Activated naive CD4-positive, alpha-beta T cell treated with anti-CD3 and anti-CD28 coated beads, Interleukin-2, amount 50 U/mL, for 72 hours (primary cell): ENCODE results near the gene CAMTA2. TPM values are rescaled to one million over a fixed set of nuclear protein-coding genes. Genes with fewer than 3 reads are reported as not detected.

Experiments
- ATAC-seq, 2 donors: fragments of 150-1000 bp; cut with Tn5 transposase; 2 replicates each; pipeline ENCODE4 v1.10.0; 2021; ENCODE audit warnings: mild to moderate bottlenecking in 2 of 2, moderate library complexity in 2 of 2
- DNase-seq, 2 donors: peaks; one replicate each; pipeline ENCODE4 v3.0.0; 2021 to 2022; ENCODE audit warnings: low spot score in 2 of 2
- H3K27ac Mint-ChIP-seq, 2 donors: one replicate each; pipeline ENCODE4 v1.8.0; 2022; ENCODE audit warnings: mild to moderate bottlenecking in 2 of 2, mixed read lengths in 2 of 2
- H3K36me3 Mint-ChIP-seq, 2 donors: one replicate each; pipeline ENCODE4 v1.8.0; 2022; ENCODE audit warnings: mixed read lengths in 2 of 2
- H3K9me3 Mint-ChIP-seq, 2 donors: one replicate each; pipeline ENCODE4 v1.8.0; 2022; ENCODE audit warnings: mixed read lengths in 2 of 2
- total RNA-seq, 2 donors: library from RNA; stranded (reverse); gene quantifications; one replicate each; pipeline ENCODE4 v1.2.3, GENCODE V29; 2022

CAMTA2 gene
- total RNA-seq, 2 donors from 2014 or later, result 66.2 to 82.3 TPM

GRCh38 chr17:4960279-4960922 lies 27.1 kb downstream of the CAMTA2 start:
- ATAC-seq (no peak), DNase-seq (no peak)
- no peaks in the 10 kb centered on the region for H3K9me3 Mint-ChIP-seq
- H3K27ac Mint-ChIP-seq, result peak overlapping the region in 1 of 2 donors; percentile 87
- H3K36me3 Mint-ChIP-seq, result peaks cover 0 to 9% of the 10 kb centered on the region in 2 donors

- ATAC-seq (peak in 1 of 2 donors; percentile 15), DNase-seq (no peak)
- Mint-ChIP-seq H3K36me3 (no peaks in the 10 kb centered on the region), H3K9me3 (no peaks in the 10 kb centered on the region), H3K27ac (no peak overlapping the region)
Observed at GRCh38 chr17:4959261-4959965, 28.1 kb downstream of the CAMTA2 start.

- H3K27ac Mint-ChIP-seq, result no peak overlapping the region
- H3K9me3 Mint-ChIP-seq, result no peaks in the 10 kb centered on the region
- no peak for DNase-seq
- no peak for ATAC-seq
- H3K36me3 Mint-ChIP-seq, result no peaks in the 10 kb centered on the region
Observed at GRCh38 chr17:4958102-4958501, 29.4 kb downstream of the CAMTA2 start.

- Mint-ChIP-seq H3K27ac (no peak overlapping the region), H3K9me3 (no peaks in the 10 kb centered on the region), H3K36me3 (no peaks in the 10 kb centered on the region)
- DNase-seq, result no peak
- peak in 1 of 2 donors; percentile 23 for ATAC-seq
Observed at GRCh38 chr17:4956493-4957061, 30.9 kb downstream of the CAMTA2 start.

GRCh38 chr17:4955091-4955490 lies 32.4 kb downstream of the CAMTA2 start:
- H3K27ac Mint-ChIP-seq, result no peak overlapping the region
- DNase-seq (no peak), ATAC-seq (no peak)
- H3K36me3 Mint-ChIP-seq, result no peaks in the 10 kb centered on the region
- no peaks in the 10 kb centered on the region for H3K9me3 Mint-ChIP-seq

- no peak for DNase-seq
- H3K27ac Mint-ChIP-seq, result no peak overlapping the region
- peaks cover 0 to 3% of the 10 kb centered on the region in 2 donors for H3K36me3 Mint-ChIP-seq
- no peak for ATAC-seq
- no peaks in the 10 kb centered on the region for H3K9me3 Mint-ChIP-seq
Observed at GRCh38 chr17:4953451-4953961, 34.0 kb downstream of the CAMTA2 start.

- H3K27ac Mint-ChIP-seq, result peak overlapping the region; percentile 93 to 98
- no peaks in the 10 kb centered on the region for H3K9me3 Mint-ChIP-seq
- H3K36me3 Mint-ChIP-seq, result peaks cover 12 to 17% of the 10 kb centered on the region in 2 donors
- no peak for ATAC-seq
- no peak for DNase-seq
Observed at GRCh38 chr17:4951486-4951885, 36.0 kb downstream of the CAMTA2 start.

- no peaks in the 10 kb centered on the region for H3K9me3 Mint-ChIP-seq
- H3K27ac Mint-ChIP-seq, result peak within 1 kb of the TSS; percentile 93 to 98
- peaks cover 19 to 24% of the 10 kb centered on the region in 2 donors for H3K36me3 Mint-ChIP-seq
- no peak for DNase-seq
- no peak for ATAC-seq
Observed at GRCh38 chr17:4950746-4951204, 36.7 kb downstream of the CAMTA2 start, which contains the start of gene ENO3. Gene ENO3 (plus strand): TSS chr17:4951119. CDS start chr17:4951830, 711 bp downstream.

GRCh38 chr17:4950075-4950745 lies 37.3 kb downstream of the CAMTA2 start:
- no peaks in the 10 kb centered on the region for H3K9me3 Mint-ChIP-seq
- DNase-seq (peak in 1 of 2 donors; percentile 76), ATAC-seq (peak; percentile 18 to 20)
- H3K27ac Mint-ChIP-seq, result peak overlapping the region; percentile 93 to 98
- peaks cover 25 to 30% of the 10 kb centered on the region in 2 donors for H3K36me3 Mint-ChIP-seq

- Mint-ChIP-seq H3K9me3 (no peaks in the 10 kb centered on the region), H3K27ac (peak overlapping the region in 1 of 2 donors; percentile 98), H3K36me3 (peaks cover 32 to 37% of the 10 kb centered on the region in 2 donors)
- ATAC-seq (peak; percentile 45), DNase-seq (peak; percentile 77 to 91)
Observed at GRCh38 chr17:4949321-4950074, 38.0 kb downstream of the CAMTA2 start.

GRCh38 chr17:4948931-4949320 lies 38.5 kb downstream of the CAMTA2 start:
- DNase-seq, result peak in 1 of 2 donors; percentile 81

GRCh38 chr17:4948166-4948930 lies 39.1 kb downstream of the CAMTA2 start, which contains the start of gene PFN1:
Gene PFN1 (minus strand): TSS chr17:4948530. CDS start chr17:4948394, 136 bp downstream.
- peaks cover 37 to 45% of the 10 kb centered on the region in 2 donors for H3K36me3 Mint-ChIP-seq
- DNase-seq (peak; percentile 80), ATAC-seq (peak; percentile 15 to 46)
- peak within 1 kb of the TSS; percentile 98 to 99 for H3K27ac Mint-ChIP-seq
- no peaks in the 10 kb centered on the region for H3K9me3 Mint-ChIP-seq

More at GRCh38 chr17:4948931-4949320, 38.5 kb downstream of the CAMTA2 start:
- H3K36me3 Mint-ChIP-seq, result peaks cover 36 to 42% of the 10 kb centered on the region in 2 donors
- peak; percentile 15 to 56 for ATAC-seq
- no peaks in the 10 kb centered on the region for H3K9me3 Mint-ChIP-seq
- H3K27ac Mint-ChIP-seq, result peak overlapping the region; percentile 98 to 99

- H3K36me3 Mint-ChIP-seq, result peaks cover 45 to 53% of the 10 kb centered on the region in 2 donors
- DNase-seq (peak; percentile 71 to 85), ATAC-seq (peak; percentile 19 to 34)
- H3K27ac Mint-ChIP-seq, result peak overlapping the region; percentile 94 to 98
- no peaks in the 10 kb centered on the region for H3K9me3 Mint-ChIP-seq
Observed at GRCh38 chr17:4947411-4948165, 39.9 kb downstream of the CAMTA2 start.

GRCh38 chr17:4947010-4947410 lies 40.5 kb downstream of the CAMTA2 start:
- peak in 1 of 2 donors; percentile 76 for DNase-seq
- Mint-ChIP-seq H3K27ac (peak overlapping the region; percentile 84 to 98), H3K36me3 (peaks cover 50 to 58% of the 10 kb centered on the region in 2 donors), H3K9me3 (no peaks in the 10 kb centered on the region)
- ATAC-seq, result no peak
